ENCODE results near the gene FGD2. TPM values are rescaled to one million over a fixed set of nuclear protein-coding genes. Genes with fewer than 3 reads are reported as not detected.
A peak's percentile ranks its signal among the peaks of the same experiment; 100 is the strongest.

Gene FGD2
- total and polyA plus RNA-seq, 2 experiments from 2014 or later, result 0.13 to 0.14 TPM

DNA sequence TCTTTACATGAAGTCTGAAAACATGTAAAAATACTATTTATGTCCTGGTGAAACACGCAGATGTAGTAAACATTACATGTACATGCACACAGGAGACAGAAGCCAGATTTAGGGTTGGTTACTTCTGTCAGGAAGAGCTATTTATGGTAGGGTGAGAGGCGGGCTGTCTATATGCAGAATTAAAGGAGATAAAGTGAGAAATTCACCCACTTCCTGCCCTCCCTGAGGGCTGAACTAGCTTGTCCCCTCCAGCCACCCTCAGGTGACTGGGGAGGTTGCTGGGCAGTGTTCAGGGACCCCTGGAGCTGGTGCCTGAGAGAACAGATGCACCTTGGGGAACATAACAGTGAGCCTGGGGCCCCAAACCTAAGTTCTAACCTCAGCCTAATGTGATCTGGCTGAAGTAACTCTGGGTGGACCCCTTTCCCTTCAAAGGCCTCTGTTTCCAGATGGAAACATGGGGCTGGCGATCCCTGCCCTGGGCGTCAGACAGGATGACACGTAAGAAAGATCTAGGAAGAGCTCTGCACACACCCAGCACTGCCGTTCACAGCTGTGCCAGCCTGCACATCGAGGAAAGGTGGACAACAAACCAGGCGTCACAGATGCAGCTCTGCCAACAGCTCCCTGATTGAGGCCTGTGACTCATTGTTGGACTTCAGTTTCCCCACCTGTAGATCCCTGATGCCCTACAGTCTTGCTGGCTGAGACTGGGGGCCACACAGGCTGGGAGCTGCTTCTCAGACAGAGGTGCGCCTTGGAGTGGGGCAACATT lies 49.6 kb upstream of the FGD2 start:
- Histone ChIP-seq H3K4me2 (no peak overlapping the region), H4K20me1 (replicated peaks; ENCODE audit: insufficient read depth) (no peaks in the 10 kb centered on the region), H3K4me1 (ENCODE audit: insufficient read depth) (no peaks in the 10 kb centered on the region), H3K4me3 (no peak overlapping the region), H3K9me2 (ENCODE audit: insufficient read depth) (no peaks in the 10 kb centered on the region), H3K79me2 (replicated peaks; ENCODE audit: insufficient read depth) (no peaks in the 10 kb centered on the region), H3F3A (replicated peaks; ENCODE audit: low read depth) (0 out of 2 replicates have a peak, but pooled peaks cover 1% of the 10 kb centered on the region), H3K36me3 (ENCODE audit: insufficient read depth) (no peaks in the 10 kb centered on the region), H3K27me3 (ENCODE audit: insufficient read depth) (no peaks in the 10 kb centered on the region), H3K27ac (ENCODE audit: low read depth) (no peak overlapping the region), H2AFZ (peak overlapping the region; percentile 28; the same call in 1 of the 2 replicates)
- H3K4me3 Mint-ChIP-seq, result no peak overlapping the region
- no peak overlapping the region for H3K27ac Mint-ChIP-seq
- ATAC-seq, result no peak
- H3K4me1 Mint-ChIP-seq, result peaks cover 10% of the 10 kb centered on the region
- TF ChIP-seq ZNF114 (CRISPR knock-in tag; IDR thresholded peaks at IDR 0.05) (no peak), CREB1 (CRISPR knock-in tag; IDR thresholded peaks at IDR 0.05; ENCODE audit: low read depth) (no peak), EZH2phosphoT487 (IDR thresholded peaks at IDR 0.05; ENCODE audit: unreplicated experiment) (no peak), POLR2AphosphoS5 (IDR thresholded peaks at IDR 0.05; ENCODE audit: low read depth) (no peak), EZH2 (IDR thresholded peaks at IDR 0.05; ENCODE audit: low read depth, unreplicated experiment) (no peak), STAT1 (IDR thresholded peaks at IDR 0.05; ENCODE audit: unreplicated experiment) (no peak), ZNF331 (CRISPR knock-in tag; IDR thresholded peaks at IDR 0.05; ENCODE audit: low read depth) (no peak), JUNB (IDR thresholded peaks at IDR 0.05; ENCODE audit: unreplicated experiment) (no peak), NANOG (IDR thresholded peaks at IDR 0.05; ENCODE audit: borderline replicate concordance) (no peak)
- TF ChIP-seq, protein P1, sequence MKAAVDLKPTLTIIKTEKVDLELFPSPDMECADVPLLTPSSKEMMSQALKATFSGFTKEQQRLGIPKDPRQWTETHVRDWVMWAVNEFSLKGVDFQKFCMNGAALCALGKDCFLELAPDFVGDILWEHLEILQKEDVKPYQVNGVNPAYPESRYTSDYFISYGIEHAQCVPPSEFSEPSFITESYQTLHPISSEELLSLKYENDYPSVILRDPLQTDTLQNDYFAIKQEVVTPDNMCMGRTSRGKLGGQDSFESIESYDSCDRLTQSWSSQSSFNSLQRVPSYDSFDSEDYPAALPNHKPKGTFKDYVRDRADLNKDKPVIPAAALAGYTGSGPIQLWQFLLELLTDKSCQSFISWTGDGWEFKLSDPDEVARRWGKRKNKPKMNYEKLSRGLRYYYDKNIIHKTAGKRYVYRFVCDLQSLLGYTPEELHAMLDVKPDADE (IDR thresholded peaks at IDR 0.05), result no peak
- TF ChIP-seq, protein P2, sequence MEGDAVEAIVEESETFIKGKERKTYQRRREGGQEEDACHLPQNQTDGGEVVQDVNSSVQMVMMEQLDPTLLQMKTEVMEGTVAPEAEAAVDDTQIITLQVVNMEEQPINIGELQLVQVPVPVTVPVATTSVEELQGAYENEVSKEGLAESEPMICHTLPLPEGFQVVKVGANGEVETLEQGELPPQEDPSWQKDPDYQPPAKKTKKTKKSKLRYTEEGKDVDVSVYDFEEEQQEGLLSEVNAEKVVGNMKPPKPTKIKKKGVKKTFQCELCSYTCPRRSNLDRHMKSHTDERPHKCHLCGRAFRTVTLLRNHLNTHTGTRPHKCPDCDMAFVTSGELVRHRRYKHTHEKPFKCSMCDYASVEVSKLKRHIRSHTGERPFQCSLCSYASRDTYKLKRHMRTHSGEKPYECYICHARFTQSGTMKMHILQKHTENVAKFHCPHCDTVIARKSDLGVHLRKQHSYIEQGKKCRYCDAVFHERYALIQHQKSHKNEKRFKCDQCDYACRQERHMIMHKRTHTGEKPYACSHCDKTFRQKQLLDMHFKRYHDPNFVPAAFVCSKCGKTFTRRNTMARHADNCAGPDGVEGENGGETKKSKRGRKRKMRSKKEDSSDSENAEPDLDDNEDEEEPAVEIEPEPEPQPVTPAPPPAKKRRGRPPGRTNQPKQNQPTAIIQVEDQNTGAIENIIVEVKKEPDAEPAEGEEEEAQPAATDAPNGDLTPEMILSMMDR (conservative IDR thresholded peaks at IDR 0.05; ENCODE audit: low read depth in 2 of 2), result no peak
- TF ChIP-seq, protein P3, sequence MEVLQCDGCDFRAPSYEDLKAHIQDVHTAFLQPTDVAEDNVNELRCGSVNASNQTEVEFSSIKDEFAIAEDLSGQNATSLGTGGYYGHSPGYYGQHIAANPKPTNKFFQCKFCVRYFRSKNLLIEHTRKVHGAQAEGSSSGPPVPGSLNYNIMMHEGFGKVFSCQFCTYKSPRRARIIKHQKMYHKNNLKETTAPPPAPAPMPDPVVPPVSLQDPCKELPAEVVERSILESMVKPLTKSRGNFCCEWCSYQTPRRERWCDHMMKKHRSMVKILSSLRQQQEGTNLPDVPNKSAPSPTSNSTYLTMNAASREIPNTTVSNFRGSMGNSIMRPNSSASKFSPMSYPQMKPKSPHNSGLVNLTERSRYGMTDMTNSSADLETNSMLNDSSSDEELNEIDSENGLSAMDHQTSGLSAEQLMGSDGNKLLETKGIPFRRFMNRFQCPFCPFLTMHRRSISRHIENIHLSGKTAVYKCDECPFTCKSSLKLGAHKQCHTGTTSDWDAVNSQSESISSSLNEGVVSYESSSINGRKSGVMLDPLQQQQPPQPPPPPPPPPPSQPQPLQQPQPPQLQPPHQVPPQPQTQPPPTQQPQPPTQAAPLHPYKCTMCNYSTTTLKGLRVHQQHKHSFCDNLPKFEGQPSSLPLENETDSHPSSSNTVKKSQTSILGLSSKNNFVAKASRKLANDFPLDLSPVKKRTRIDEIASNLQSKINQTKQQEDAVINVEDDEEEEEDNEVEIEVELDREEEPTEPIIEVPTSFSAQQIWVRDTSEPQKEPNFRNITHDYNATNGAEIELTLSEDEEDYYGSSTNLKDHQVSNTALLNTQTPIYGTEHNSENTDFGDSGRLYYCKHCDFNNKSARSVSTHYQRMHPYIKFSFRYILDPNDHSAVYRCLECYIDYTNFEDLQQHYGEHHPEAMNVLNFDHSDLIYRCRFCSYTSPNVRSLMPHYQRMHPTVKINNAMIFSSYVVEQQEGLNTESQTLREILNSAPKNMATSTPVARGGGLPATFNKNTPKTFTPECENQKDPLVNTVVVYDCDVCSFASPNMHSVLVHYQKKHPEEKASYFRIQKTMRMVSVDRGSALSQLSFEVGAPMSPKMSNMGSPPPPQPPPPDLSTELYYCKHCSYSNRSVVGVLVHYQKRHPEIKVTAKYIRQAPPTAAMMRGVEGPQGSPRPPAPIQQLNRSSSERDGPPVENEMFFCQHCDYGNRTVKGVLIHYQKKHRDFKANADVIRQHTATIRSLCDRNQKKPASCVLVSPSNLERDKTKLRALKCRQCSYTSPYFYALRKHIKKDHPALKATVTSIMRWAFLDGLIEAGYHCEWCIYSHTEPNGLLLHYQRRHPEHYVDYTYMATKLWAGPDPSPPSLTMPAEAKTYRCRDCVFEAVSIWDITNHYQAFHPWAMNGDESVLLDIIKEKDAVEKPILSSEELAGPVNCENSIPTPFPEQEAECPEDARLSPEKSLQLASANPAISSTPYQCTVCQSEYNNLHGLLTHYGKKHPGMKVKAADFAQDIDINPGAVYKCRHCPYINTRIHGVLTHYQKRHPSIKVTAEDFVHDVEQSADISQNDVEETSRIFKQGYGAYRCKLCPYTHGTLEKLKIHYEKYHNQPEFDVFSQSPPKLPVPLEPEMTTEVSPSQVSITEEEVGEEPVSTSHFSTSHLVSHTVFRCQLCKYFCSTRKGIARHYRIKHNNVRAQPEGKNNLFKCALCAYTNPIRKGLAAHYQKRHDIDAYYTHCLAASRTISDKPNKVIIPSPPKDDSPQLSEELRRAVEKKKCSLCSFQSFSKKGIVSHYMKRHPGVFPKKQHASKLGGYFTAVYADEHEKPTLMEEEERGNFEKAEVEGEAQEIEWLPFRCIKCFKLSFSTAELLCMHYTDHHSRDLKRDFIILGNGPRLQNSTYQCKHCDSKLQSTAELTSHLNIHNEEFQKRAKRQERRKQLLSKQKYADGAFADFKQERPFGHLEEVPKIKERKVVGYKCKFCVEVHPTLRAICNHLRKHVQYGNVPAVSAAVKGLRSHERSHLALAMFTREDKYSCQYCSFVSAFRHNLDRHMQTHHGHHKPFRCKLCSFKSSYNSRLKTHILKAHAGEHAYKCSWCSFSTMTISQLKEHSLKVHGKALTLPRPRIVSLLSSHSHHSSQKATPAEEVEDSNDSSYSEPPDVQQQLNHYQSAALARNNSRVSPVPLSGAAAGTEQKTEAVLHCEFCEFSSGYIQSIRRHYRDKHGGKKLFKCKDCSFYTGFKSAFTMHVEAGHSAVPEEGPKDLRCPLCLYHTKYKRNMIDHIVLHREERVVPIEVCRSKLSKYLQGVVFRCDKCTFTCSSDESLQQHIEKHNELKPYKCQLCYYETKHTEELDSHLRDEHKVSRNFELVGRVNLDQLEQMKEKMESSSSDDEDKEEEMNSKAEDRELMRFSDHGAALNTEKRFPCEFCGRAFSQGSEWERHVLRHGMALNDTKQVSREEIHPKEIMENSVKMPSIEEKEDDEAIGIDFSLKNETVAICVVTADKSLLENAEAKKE (CRISPR knock-in tag; IDR thresholded peaks at IDR 0.05), result no peak
- TF ChIP-seq, protein P4, sequence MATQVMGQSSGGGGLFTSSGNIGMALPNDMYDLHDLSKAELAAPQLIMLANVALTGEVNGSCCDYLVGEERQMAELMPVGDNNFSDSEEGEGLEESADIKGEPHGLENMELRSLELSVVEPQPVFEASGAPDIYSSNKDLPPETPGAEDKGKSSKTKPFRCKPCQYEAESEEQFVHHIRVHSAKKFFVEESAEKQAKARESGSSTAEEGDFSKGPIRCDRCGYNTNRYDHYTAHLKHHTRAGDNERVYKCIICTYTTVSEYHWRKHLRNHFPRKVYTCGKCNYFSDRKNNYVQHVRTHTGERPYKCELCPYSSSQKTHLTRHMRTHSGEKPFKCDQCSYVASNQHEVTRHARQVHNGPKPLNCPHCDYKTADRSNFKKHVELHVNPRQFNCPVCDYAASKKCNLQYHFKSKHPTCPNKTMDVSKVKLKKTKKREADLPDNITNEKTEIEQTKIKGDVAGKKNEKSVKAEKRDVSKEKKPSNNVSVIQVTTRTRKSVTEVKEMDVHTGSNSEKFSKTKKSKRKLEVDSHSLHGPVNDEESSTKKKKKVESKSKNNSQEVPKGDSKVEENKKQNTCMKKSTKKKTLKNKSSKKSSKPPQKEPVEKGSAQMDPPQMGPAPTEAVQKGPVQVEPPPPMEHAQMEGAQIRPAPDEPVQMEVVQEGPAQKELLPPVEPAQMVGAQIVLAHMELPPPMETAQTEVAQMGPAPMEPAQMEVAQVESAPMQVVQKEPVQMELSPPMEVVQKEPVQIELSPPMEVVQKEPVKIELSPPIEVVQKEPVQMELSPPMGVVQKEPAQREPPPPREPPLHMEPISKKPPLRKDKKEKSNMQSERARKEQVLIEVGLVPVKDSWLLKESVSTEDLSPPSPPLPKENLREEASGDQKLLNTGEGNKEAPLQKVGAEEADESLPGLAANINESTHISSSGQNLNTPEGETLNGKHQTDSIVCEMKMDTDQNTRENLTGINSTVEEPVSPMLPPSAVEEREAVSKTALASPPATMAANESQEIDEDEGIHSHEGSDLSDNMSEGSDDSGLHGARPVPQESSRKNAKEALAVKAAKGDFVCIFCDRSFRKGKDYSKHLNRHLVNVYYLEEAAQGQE (IDR thresholded peaks at IDR 0.05; ENCODE audit: unreplicated experiment), result no peak
- H3K27me3 Mint-ChIP-seq (ENCODE audit: insufficient read depth, low read depth, poor library complexity), result peaks cover 2% of the 10 kb centered on the region
- H3K9me3 Mint-ChIP-seq, result no peaks in the 10 kb centered on the region
- DNase-seq (ENCODE audit: low spot score), result no peak
- no peaks in the 10 kb centered on the region for H3K36me3 Mint-ChIP-seq (ENCODE audit: low read depth)
